ENCODE data around the gene PPP2R3A. TPM values are rescaled to one million over a fixed set of nuclear protein-coding genes. Genes with fewer than 3 reads are reported as not detected.

PPP2R3A gene
- total RNA-seq, 2 experiments from 2014 or later: 0.04 to 0.07 TPM

GRCh38 chr3:136192831-136193230, 227.3 kb downstream of the PPP2R3A start:
- peak overlapping the region; percentile 97 for H3K27ac Mint-ChIP-seq
- H3K4me1 Mint-ChIP-seq: peaks cover 50% of the 10 kb centered on the region
- H3K9me3 Mint-ChIP-seq: no peaks in the 10 kb centered on the region
- ChIA-PET CTCF (interaction anchor here (0.8 to 1.2 kb wide), 3 partner anchors 12 to 560 kb away, joined by 3 to 4 read pairs (median 3); partner anchors contain the start of gene STAG1), POLR2A (no interaction called here)
- peaks cover 59% of the 10 kb centered on the region for H3K36me3 Mint-ChIP-seq (ENCODE audit: low read depth)
- H3K4me3 Mint-ChIP-seq: peak overlapping the region; percentile 99
- no peak for DNase-seq
- H3K27me3 Mint-ChIP-seq: no peaks in the 10 kb centered on the region

- DNase-seq: peak; percentile 19
- Mint-ChIP-seq H3K4me1 (peaks cover 51% of the 10 kb centered on the region), H3K27ac (peak overlapping the region; percentile 97), H3K9me3 (no peaks in the 10 kb centered on the region), H3K36me3 (ENCODE audit: low read depth) (peaks cover 58% of the 10 kb centered on the region), H3K27me3 (no peaks in the 10 kb centered on the region), H3K4me3 (peak overlapping the region; percentile 99)
- ChIA-PET CTCF (interaction anchor here (0.9 to 1.2 kb wide), 4 partner anchors 12 to 559 kb away, joined by 3 to 4 read pairs (median 4); no protein-coding TSS in a partner anchor), POLR2A (interaction anchor here (0.6 kb wide), 1 partner anchor 12 kb away, joined by 8 read pairs; no protein-coding TSS in a partner anchor)
These were observed 227.9 kb downstream of the PPP2R3A start for GRCh38 chr3:136193278-136194054.

- Mint-ChIP-seq H3K4me3 (peak overlapping the region; percentile 99), H3K4me1 (peaks cover 42% of the 10 kb centered on the region), H3K36me3 (ENCODE audit: low read depth) (peaks cover 52% of the 10 kb centered on the region), H3K27ac (peak overlapping the region; percentile 97), H3K9me3 (no peaks in the 10 kb centered on the region), H3K27me3 (no peaks in the 10 kb centered on the region)
- ChIA-PET CTCF (interaction anchor here (0.9 to 1.5 kb wide), 5 partner anchors 11 to 558 kb away, joined by 3 to 5 read pairs (median 4); no protein-coding TSS in a partner anchor), POLR2A (interaction anchor here (0.6 kb wide), 2 partner anchors 392 to 558 kb away, joined by 4 read pairs; no protein-coding TSS in a partner anchor)
- peak; percentile 63 for DNase-seq
These were observed 229.1 kb downstream of the PPP2R3A start for GRCh38 chr3:136194409-136195257.

- ChIA-PET CTCF (interaction anchor here (0.9 to 2.6 kb wide), 5 partner anchors 9 to 557 kb away, joined by 3 to 12 read pairs (median 5); partner anchors contain the start of gene STAG1), POLR2A (interaction anchor here (1.0 kb wide), 1 partner anchor 666 kb away, joined by 3 read pairs; the partner anchor contains the start of gene NCK1)
- DNase-seq: peak; percentile 77
- peak overlapping the region; percentile 97 for H3K27ac Mint-ChIP-seq
- H3K27me3 Mint-ChIP-seq: no peaks in the 10 kb centered on the region
- H3K4me3 Mint-ChIP-seq: peak overlapping the region; percentile 99
- no peaks in the 10 kb centered on the region for H3K9me3 Mint-ChIP-seq
- peaks cover 46% of the 10 kb centered on the region for H3K36me3 Mint-ChIP-seq (ENCODE audit: low read depth)
- peaks cover 34% of the 10 kb centered on the region for H3K4me1 Mint-ChIP-seq
These were observed 229.9 kb downstream of the PPP2R3A start for GRCh38 chr3:136195258-136196063.

GRCh38 chr3:136196064-136196400, 230.5 kb downstream of the PPP2R3A start, which contains the start of gene MSL2:
TSS of gene MSL2 (minus strand) at chr3:136196335. CDS start at chr3:136195113, 1,222 bp downstream.
- Mint-ChIP-seq H3K9me3 (no peaks in the 10 kb centered on the region), H3K27me3 (no peaks in the 10 kb centered on the region), H3K4me1 (peaks cover 28% of the 10 kb centered on the region), H3K36me3 (ENCODE audit: low read depth) (peaks cover 40% of the 10 kb centered on the region), H3K27ac (peak within 1 kb of the TSS; percentile 97), H3K4me3 (peak within 1 kb of the TSS; percentile 99)
- DNase-seq: no peak
- ChIA-PET POLR2A (interaction anchor here (0.6 to 1.2 kb wide), 5 partner anchors 239 to 666 kb away, joined by 3 to 7 read pairs (median 3); partner anchors contain the start of genes NCK1 and STAG1), CTCF (interaction anchor here (0.6 to 2.6 kb wide), 5 partner anchors 10 to 557 kb away, joined by 3 to 12 read pairs (median 4); partner anchors contain the start of gene STAG1)

- peak; percentile 99 for DNase-seq
- Mint-ChIP-seq H3K9me3 (no peaks in the 10 kb centered on the region), H3K36me3 (ENCODE audit: low read depth) (peaks cover 35% of the 10 kb centered on the region), H3K27ac (peak overlapping the region; percentile 97), H3K4me1 (peaks cover 23% of the 10 kb centered on the region), H3K4me3 (peak overlapping the region; percentile 99), H3K27me3 (no peaks in the 10 kb centered on the region)
- ChIA-PET POLR2A (interaction anchor here (0.6 to 1.2 kb wide), 5 partner anchors 239 to 665 kb away, joined by 3 to 7 read pairs (median 3); partner anchors contain the start of genes NCK1 and STAG1), CTCF (interaction anchor here (0.6 to 2.6 kb wide), 8 partner anchors 10 to 665 kb away, joined by 3 to 12 read pairs (median 4); partner anchors contain the start of genes NCK1 and STAG1)
These were observed 231.1 kb downstream of the PPP2R3A start for GRCh38 chr3:136196401-136197158.

- Mint-ChIP-seq H3K9me3 (no peaks in the 10 kb centered on the region), H3K36me3 (ENCODE audit: low read depth) (peaks cover 28% of the 10 kb centered on the region), H3K4me1 (peaks cover 16% of the 10 kb centered on the region), H3K27ac (peak overlapping the region; percentile 97), H3K4me3 (peak overlapping the region; percentile 99), H3K27me3 (peaks cover 3% of the 10 kb centered on the region)
- ChIA-PET CTCF (interaction anchor here (0.5 to 2.6 kb wide), 9 partner anchors 11 to 1371 kb away, joined by 3 to 12 read pairs (median 3); partner anchors contain the start of genes NCK1 and STAG1), POLR2A (interaction anchor here (1.0 to 1.2 kb wide), 2 partner anchors 54 to 556 kb away, joined by 3 to 7 read pairs; partner anchors contain the start of gene STAG1)
- no peak for DNase-seq
These were observed 231.7 kb downstream of the PPP2R3A start for GRCh38 chr3:136197159-136197793.

Other genes starting within 250 kb of the PPP2R3A start
- 10 to 100 TPM; 62.1 to 69.2 TPM for gene MSL2, start 230.6 kb downstream of the PPP2R3A start, total RNA-seq

All from activated CD4-positive, alpha-beta T cell treated with anti-CD3 and anti-CD28 coated beads, Interleukin-2, amount 10 ng/mL, durations not matched to agents 7 days and 5 days (primary cell).